GM12878 (cell line): Measurements from ENCODE around the gene DMD.

Experiments
- CEBPB ChIP-seq, 2 experiments: fragments of 150-350 bp in 1 of 2; IDR thresholded peaks; 2 replicates each; pipeline ENCODE4 v1.6.1; 2012 to 2014; ENCODE audit warnings: low read depth in 2 of 2, low read length in 2 of 2, borderline replicate concordance in 1 of 2, inconsistent platforms in 1 of 2
- CTCF ChIP-seq, 3 experiments: IDR thresholded peaks in 2 of 3; conservative IDR thresholded peaks in 1 of 3; 2 replicates each; pipeline ENCODE4 v1.5.1; 2011; ENCODE audit warnings: low read depth in 3 of 3, low read length in 3 of 3, mild to moderate bottlenecking in 3 of 3, control low read depth in 2 of 3, moderate library complexity in 2 of 3, inconsistent platforms in 1 of 3, mixed read lengths in 1 of 3; ENCODE audit not compliant: control insufficient read depth in 2 of 3, insufficient read depth in 1 of 3; ENCODE audit errors: extremely low read depth in 1 of 3
- EZH2 ChIP-seq: IDR thresholded peaks from 2 replicates; pipeline ENCODE4 v1.6.1; 2012; ENCODE audit warnings: low read depth, mild to moderate bottlenecking, control low read depth, inconsistent platforms, low read length, borderline replicate concordance; ENCODE audit not compliant: control insufficient read depth
- MYC ChIP-seq: IDR thresholded peaks from 2 replicates; pipeline ENCODE4 v1.6.1; 2011; ENCODE audit warnings: mild to moderate bottlenecking, low read length, moderate library complexity, inconsistent platforms; ENCODE audit not compliant: insufficient read depth, insufficient replicate concordance, insufficient read length, severe bottlenecking
- STAT1 ChIP-seq: fragments of 450-650 bp; conservative IDR thresholded peaks from 2 replicates; pipeline ENCODE4 v1.6.1; 2014; ENCODE audit warnings: antibody characterized with exemption, mild to moderate bottlenecking

GRCh38 chrX:31808357-31808756 lies 1403.0 kb downstream of the DMD start:
- no peak for TF ChIP-seq CTCF (IDR thresholded peaks at IDR 0.05 in 2 of 3, conservative IDR thresholded peaks at IDR 0.05 in 1 of 3; ENCODE audit: control insufficient read depth in 2 of 3, extremely low read depth in 1 of 3, insufficient read depth in 1 of 3, low read depth in 3 of 3, low read length in 3 of 3)
- TF ChIP-seq EZH2, result no peak
- TF ChIP-seq MYC, result no peak
- no peak for TF ChIP-seq CEBPB (IDR thresholded peaks at IDR 0.05; ENCODE audit: borderline replicate concordance in 1 of 2, low read depth in 2 of 2, low read length in 2 of 2)
- no peak for TF ChIP-seq STAT1
